Kidney (tissue), 14 donors: ENCODE measurements around the gene RGS1. TPM values are rescaled to one million over a fixed set of nuclear protein-coding genes. Genes with fewer than 3 reads are reported as not detected.

Source experiments
- DNase-seq, 5 donors: peaks; one replicate each; pipeline ENCODE4 v3.0.0-alpha.2; 2013 to 2020
- FAIRE-seq: peaks from 2 replicates; lab custom pipeline; 2012; peaks lifted over from hg19 to GRCh38; lab: Jason Lieb, UNC
- H3K27ac ChIP-seq, 2 donors: one replicate each; pipeline ENCODE4 v1.7.0; 2013; ENCODE audit warnings: low read depth in 2 of 2, low read length in 2 of 2, inconsistent platforms in 1 of 2
- H3K27me3 ChIP-seq: one replicate; pipeline ENCODE4 v1.7.1; 2013; ENCODE audit warnings: low read length, inconsistent platforms; ENCODE audit not compliant: control insufficient read depth, insufficient read depth
- H3K36me3 ChIP-seq, 3 donors: one replicate each; pipeline versions ENCODE4 v1.7.0 to v1.7.1; 2013; ENCODE audit warnings: low read length in 3 of 3, control low read depth in 1 of 3, inconsistent platforms in 1 of 3; ENCODE audit not compliant: insufficient read depth in 3 of 3, control insufficient read depth in 2 of 3
- H3K4me1 ChIP-seq, 3 donors: one replicate each; pipeline versions ENCODE4 v1.7.0 to v1.7.1; 2013; ENCODE audit warnings: low read length in 3 of 3, inconsistent platforms in 1 of 3, low read depth in 1 of 3; ENCODE audit not compliant: control insufficient read depth in 2 of 3, insufficient read depth in 2 of 3
- H3K4me3 ChIP-seq, 3 donors: one replicate each; pipeline versions ENCODE4 v1.7.0 to v1.8.1; 2013; ENCODE audit warnings: low read length in 3 of 3, control low read depth in 1 of 3, inconsistent platforms in 1 of 3
- H3K9ac ChIP-seq, 3 donors: one replicate each; pipeline versions ENCODE4 v1.7.0 to v1.7.1; 2013; ENCODE audit warnings: low read length in 3 of 3, control low read depth in 1 of 3, inconsistent platforms in 1 of 3
- H3K9me3 ChIP-seq, 3 donors: one replicate each; pipeline versions ENCODE4 v1.7.0 to v1.7.1; 2013; ENCODE audit warnings: low read length in 3 of 3, control low read depth in 1 of 3, inconsistent platforms in 1 of 3; ENCODE audit not compliant: control insufficient read depth in 2 of 3, insufficient read depth in 1 of 3
- intact Hi-C: fragments of 100-400 bp; cut with DNase I; formaldehyde crosslinking; loops from one replicate; pipeline ENCODE4 v1.11.1; 2022
- polyA plus RNA-seq: library from polyadenylated mRNA; stranded (reverse); fragments of 350-450 nt; fragmentation: Illumina TruSeq; extraction: RNeasy Lipid Tissue Mini Kit (QIAGEN cat#74804); gene quantifications from one replicate; pipeline ENCODE4 v1.2.3, GENCODE V29; 2014; ENCODE audit warnings: low read depth, low replicate concordance; ENCODE audit not compliant: insufficient read depth
- total RNA-seq: library from RNA; stranded (reverse); fragmentation: NEBNext Ultra II Directional; extraction: Animal tissue kit (Norgen Biotek cat#: 25700); gene quantifications from one replicate; pipeline ENCODE4 v1.2.1, GENCODE V29; 2021
- TF ChIP-seq, protein P1 (sequence below): IDR thresholded peaks from 3 replicates; pipeline ENCODE4 v1.5.1; 2012; ENCODE audit warnings: mild to moderate bottlenecking, moderate library complexity, borderline replicate concordance; ENCODE audit not compliant: insufficient read depth; ENCODE audit errors: extremely low read depth
- donor health status: control.
- donor health status: control.
- donor health status: control.
- donor health status: control.
- donor health status: control.
- donor health status: DM: yes; HTN: yes; CAD: no.
- donor health status: Normal renal cell carcinoma (clear cell type).

Gene RGS1
- total and polyA plus RNA-seq, 2 donors from 2014 or later: 5.0 to 50.2 TPM

DNA sequence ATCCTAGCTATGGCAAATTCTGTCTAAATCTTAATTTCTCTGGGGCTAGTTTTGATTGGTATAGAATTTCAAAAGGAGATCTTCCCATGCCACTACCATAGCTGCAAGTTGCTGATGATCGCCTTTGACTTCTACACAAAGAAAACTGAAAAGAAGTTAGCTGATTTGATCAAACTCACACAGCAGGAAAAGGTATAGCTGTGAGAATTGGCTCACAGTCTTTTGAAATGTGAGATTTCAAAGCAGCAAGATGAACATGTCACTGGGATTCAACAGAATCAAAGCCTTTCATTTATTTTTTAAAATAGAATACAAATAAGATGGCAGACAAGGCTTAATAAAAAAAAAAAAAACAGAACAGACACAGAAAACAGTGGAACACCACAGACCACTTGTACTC, 7.5 kb upstream of the RGS1 start:
- FAIRE-seq (no peak), DNase-seq (no peak)
- Histone ChIP-seq H3K4me1 (no peaks in the 10 kb centered on the region), H3K9me3 (peaks cover 0 to 8% (median 0%) of the 10 kb centered on the region in 3 donors), H3K27ac (no peak overlapping the region), H3K36me3 (no peaks in the 10 kb centered on the region), H3K4me3 (no peak overlapping the region), H3K9ac (no peak overlapping the region), H3K27me3 (no peaks in the 10 kb centered on the region)
- TF ChIP-seq, protein P1, sequence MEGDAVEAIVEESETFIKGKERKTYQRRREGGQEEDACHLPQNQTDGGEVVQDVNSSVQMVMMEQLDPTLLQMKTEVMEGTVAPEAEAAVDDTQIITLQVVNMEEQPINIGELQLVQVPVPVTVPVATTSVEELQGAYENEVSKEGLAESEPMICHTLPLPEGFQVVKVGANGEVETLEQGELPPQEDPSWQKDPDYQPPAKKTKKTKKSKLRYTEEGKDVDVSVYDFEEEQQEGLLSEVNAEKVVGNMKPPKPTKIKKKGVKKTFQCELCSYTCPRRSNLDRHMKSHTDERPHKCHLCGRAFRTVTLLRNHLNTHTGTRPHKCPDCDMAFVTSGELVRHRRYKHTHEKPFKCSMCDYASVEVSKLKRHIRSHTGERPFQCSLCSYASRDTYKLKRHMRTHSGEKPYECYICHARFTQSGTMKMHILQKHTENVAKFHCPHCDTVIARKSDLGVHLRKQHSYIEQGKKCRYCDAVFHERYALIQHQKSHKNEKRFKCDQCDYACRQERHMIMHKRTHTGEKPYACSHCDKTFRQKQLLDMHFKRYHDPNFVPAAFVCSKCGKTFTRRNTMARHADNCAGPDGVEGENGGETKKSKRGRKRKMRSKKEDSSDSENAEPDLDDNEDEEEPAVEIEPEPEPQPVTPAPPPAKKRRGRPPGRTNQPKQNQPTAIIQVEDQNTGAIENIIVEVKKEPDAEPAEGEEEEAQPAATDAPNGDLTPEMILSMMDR: no peak
- intact Hi-C loops: no loop called here

DNA sequence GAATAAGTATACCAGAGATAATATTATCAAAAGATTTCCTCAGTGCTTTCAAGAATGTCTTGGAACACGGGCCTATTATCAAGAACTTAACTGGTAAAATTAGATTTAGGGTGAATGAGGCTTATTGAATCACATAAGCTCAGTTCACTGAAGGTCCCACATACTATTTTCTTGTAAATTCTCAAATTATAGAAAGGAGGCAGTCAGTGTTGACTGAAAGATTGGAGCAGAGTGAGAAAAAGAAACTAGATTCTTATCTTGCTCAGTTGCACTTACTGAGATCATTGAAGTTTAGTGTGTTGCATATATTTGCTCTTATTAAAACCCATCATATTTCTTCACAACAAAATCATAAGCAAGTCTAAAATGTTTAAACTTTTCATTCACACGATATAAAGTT, 3.9 kb upstream of the RGS1 start:
- no peak for FAIRE-seq
- H3K27me3 ChIP-seq: no peaks in the 10 kb centered on the region
- no peaks in the 10 kb centered on the region for H3K4me1 ChIP-seq
- no peaks in the 10 kb centered on the region for H3K36me3 ChIP-seq
- DNase-seq: no peak
- intact Hi-C loops: no loop called here
- TF ChIP-seq, protein P1: no peak
- H3K9ac ChIP-seq: no peak overlapping the region
- no peak overlapping the region for H3K27ac ChIP-seq
- H3K9me3 ChIP-seq: peaks cover 0 to 8% (median 0%) of the 10 kb centered on the region in 3 donors
- no peak overlapping the region for H3K4me3 ChIP-seq

DNA sequence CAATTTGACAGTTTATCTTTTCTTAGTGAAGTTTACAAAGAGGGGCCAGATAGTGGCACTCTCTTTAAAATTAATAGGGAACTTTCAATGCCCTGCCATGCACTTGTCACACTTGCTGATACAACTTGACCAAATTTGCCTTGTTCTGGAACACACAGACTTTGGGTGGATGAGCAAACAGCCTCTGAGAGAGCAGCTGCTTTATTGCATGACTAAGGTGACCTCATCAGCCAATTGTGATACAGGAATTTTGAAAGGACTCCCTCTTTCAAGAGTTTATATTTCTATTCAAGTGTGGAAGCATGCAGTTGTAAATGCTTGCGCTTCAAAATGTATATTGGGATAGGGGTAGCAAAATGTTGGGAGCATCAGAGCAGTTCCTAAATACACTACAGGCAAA, 2.1 kb upstream of the RGS1 start:
- Histone ChIP-seq H3K4me1 (no peaks in the 10 kb centered on the region), H3K9ac (no peak overlapping the region), H3K9me3 (peaks cover 0 to 8% (median 0%) of the 10 kb centered on the region in 3 donors), H3K36me3 (no peaks in the 10 kb centered on the region), H3K27me3 (no peaks in the 10 kb centered on the region), H3K27ac (no peak overlapping the region), H3K4me3 (no peak overlapping the region)
- DNase-seq (no peak), FAIRE-seq (no peak)
- intact Hi-C loops: no loop called here
- TF ChIP-seq, protein P1: no peak

DNA sequence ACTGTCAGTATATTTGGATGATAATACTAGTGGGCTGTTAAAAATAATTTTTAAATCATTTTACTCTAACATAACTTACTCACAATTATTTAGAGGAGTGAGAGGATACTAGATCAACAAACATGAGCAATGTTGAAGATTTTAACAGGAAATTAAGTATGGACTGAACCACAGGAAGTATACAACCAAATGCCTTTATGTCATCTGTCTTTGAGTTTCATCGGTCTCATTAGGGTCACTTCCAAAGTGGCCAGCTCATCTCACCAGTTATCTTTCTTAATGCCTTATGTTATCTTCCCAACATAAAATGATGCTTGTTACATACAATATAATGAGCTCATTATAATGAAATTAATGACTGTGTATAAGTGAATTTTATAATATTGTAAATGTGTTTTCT, 1.5 kb upstream of the RGS1 start:
- FAIRE-seq (no peak), DNase-seq (no peak)
- peaks cover 0 to 8% (median 0%) of the 10 kb centered on the region in 3 donors for H3K9me3 ChIP-seq
- intact Hi-C loops: no loop called here
- no peak overlapping the region for H3K4me3 ChIP-seq
- TF ChIP-seq, protein P1: no peak
- H3K27me3 ChIP-seq: no peaks in the 10 kb centered on the region
- no peak overlapping the region for H3K27ac ChIP-seq
- no peaks in the 10 kb centered on the region for H3K36me3 ChIP-seq
- H3K9ac ChIP-seq: no peak overlapping the region
- no peaks in the 10 kb centered on the region for H3K4me1 ChIP-seq
